Keratinocyte (primary cell): ENCODE measurements around the gene TMEM30A. TPM values are rescaled to one million over a fixed set of nuclear protein-coding genes. Genes with fewer than 3 reads are reported as not detected.

Source experiments
- DNase-seq: peaks from one replicate; pipeline ENCODE4 v3.0.0-alpha.2; 2011; ENCODE audit warnings: low read depth, missing footprints, low spot score
- FAIRE-seq: peaks from 2 replicates; lab custom pipeline; 2011; peaks lifted over from hg19 to GRCh38; lab: Jason Lieb, UNC
- H2AFZ ChIP-seq: 2 replicates; pipeline ENCODE4 v1.6.0; 2012; ENCODE audit warnings: low read length, control low read depth, inconsistent platforms; ENCODE audit not compliant: control insufficient read depth
- H3K27ac ChIP-seq: 2 replicates; pipeline ENCODE4 v1.5.1; 2011; ENCODE audit warnings: low read length; ENCODE audit not compliant: control insufficient read depth, insufficient read depth
- H3K27me3 ChIP-seq: 3 replicates; pipeline ENCODE4 v1.6.0; 2011; ENCODE audit warnings: low read length; ENCODE audit not compliant: control insufficient read depth, insufficient read depth; ENCODE audit errors: extremely low read depth
- H3K36me3 ChIP-seq, 2 experiments: 2 replicates in 1 of 2; 3 replicates in 1 of 2; pipeline ENCODE4 v1.5.1; 2011; ENCODE audit warnings: low read length in 2 of 2, mild to moderate bottlenecking in 1 of 2; ENCODE audit not compliant: control insufficient read depth in 2 of 2, insufficient read depth in 2 of 2; ENCODE audit errors: extremely low read depth in 1 of 2
- H3K4me1 ChIP-seq: 3 replicates; pipeline ENCODE4 v1.5.1; 2011; ENCODE audit warnings: low read length; ENCODE audit not compliant: control insufficient read depth, insufficient read depth; ENCODE audit errors: extremely low read depth
- H3K4me2 ChIP-seq: 3 replicates; pipeline ENCODE4 v1.6.0; 2011; ENCODE audit warnings: low read depth, low read length; ENCODE audit not compliant: control insufficient read depth, insufficient read depth; ENCODE audit errors: extremely low read depth
- H3K4me3 ChIP-seq, 3 experiments: fragments of 200-600 bp in 1 of 3; sonication (generic) in 1 of 3; 2 replicates in 2 of 3; 3 replicates in 1 of 3; pipeline ENCODE4 v1.5.1; 2011 to 2016; ENCODE audit warnings: low read length in 3 of 3, mild to moderate bottlenecking in 3 of 3, control low read depth in 2 of 3, inconsistent platforms in 1 of 3, low read depth in 1 of 3, mixed read lengths in 1 of 3, mixed run types in 1 of 3, moderate library complexity in 1 of 3; ENCODE audit not compliant: control insufficient read depth in 2 of 3, insufficient read depth in 2 of 3; ENCODE audit errors: extremely low read depth in 1 of 3
- H3K79me2 ChIP-seq: 2 replicates; pipeline ENCODE4 v1.6.0; 2012; ENCODE audit warnings: low read length; ENCODE audit not compliant: control insufficient read depth, insufficient read depth
- H3K9ac ChIP-seq: 3 replicates; pipeline ENCODE4 v1.6.0; 2011; ENCODE audit warnings: low read length; ENCODE audit not compliant: control insufficient read depth, insufficient read depth; ENCODE audit errors: extremely low read depth
- H3K9me1 ChIP-seq: 3 replicates; pipeline ENCODE4 v1.6.0; 2011; ENCODE audit warnings: low read length; ENCODE audit not compliant: control insufficient read depth, insufficient read depth; ENCODE audit errors: extremely low read depth
- H3K9me3 ChIP-seq: 2 replicates; pipeline ENCODE4 v1.5.1; 2012; ENCODE audit warnings: low read depth, low read length; ENCODE audit not compliant: control insufficient read depth
- H4K20me1 ChIP-seq: 3 replicates; pipeline ENCODE4 v1.6.0; 2011; ENCODE audit warnings: low read length; ENCODE audit not compliant: control insufficient read depth, insufficient read depth; ENCODE audit errors: extremely low read depth
- EZH2 ChIP-seq: IDR thresholded peaks from one replicate; pipeline ENCODE4 v1.6.1; 2012; ENCODE audit warnings: inconsistent platforms, mild to moderate bottlenecking, low read length, moderate library complexity
- dilution Hi-C: fragments of 300-500 bp; cut with MboI; formaldehyde crosslinking; loops from one replicate; pipeline ENCODE4 v1.7.0; 2020; ENCODE audit warnings: low sequenced_read_pairs; ENCODE audit not compliant: extremely low pct_ligation_motif_present
- polyA plus RNA-seq, 5 experiments: library from polyadenylated mRNA; depleted of rRNA in 3 of 5; stranded (reverse) in 3 of 5; stranded (forward) in 1 of 5; unstranded in 1 of 5; fragments of >200 nt; gene quantifications; 1 replicate in 1 of 5; 2 replicates in 3 of 5; 3 replicates in 1 of 5; pipeline versions ENCODE4 v1.2.1 to v1.2.3, GENCODE V29; 2011 to 2012; ENCODE audit warnings: missing spikeins in 2 of 5, low read depth in 1 of 5, low replicate concordance in 1 of 5
- TF ChIP-seq, protein P1 (sequence below), 3 experiments: IDR thresholded peaks in 1 of 3; conservative IDR thresholded peaks in 1 of 3; optimal IDR thresholded peaks in 1 of 3; 2 replicates in 2 of 3; 3 replicates in 1 of 3; pipeline versions ENCODE3 to v1.5.1; 2011; ENCODE audit warnings: low read length in 3 of 3, mild to moderate bottlenecking in 3 of 3, moderate library complexity in 2 of 3, control low read depth in 1 of 3, inconsistent platforms in 1 of 3; ENCODE audit not compliant: insufficient read depth in 2 of 3; ENCODE audit errors: extremely low read depth in 1 of 3

TMEM30A gene
- polyA plus RNA-seq, 1 donor (not counting 4 experiments of a cell fraction or from before 2014, with no cell fraction given), result 50.2 TPM

DNA sequence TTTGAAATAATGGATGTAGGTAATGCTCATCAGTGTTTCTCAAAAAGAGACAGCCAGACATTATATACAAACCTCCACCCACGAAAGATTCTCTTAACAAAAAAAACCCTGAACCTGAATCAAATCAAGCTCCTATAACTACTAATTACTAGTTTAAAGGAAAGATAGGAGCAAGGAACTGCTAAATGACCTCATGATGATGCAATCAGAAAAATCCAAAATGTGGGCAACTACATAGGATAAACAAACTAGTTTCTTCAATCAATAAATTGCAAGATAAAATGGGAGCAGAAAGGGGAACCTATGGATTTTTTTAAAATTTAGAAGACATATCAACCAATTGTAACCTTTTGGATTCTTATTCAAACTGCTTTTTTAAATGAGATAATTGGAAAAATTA is 43.2 kb upstream of the TMEM30A start:
- H2AFZ ChIP-seq, result no peak overlapping the region
- dilution Hi-C loops, result no loop called here

DNA sequence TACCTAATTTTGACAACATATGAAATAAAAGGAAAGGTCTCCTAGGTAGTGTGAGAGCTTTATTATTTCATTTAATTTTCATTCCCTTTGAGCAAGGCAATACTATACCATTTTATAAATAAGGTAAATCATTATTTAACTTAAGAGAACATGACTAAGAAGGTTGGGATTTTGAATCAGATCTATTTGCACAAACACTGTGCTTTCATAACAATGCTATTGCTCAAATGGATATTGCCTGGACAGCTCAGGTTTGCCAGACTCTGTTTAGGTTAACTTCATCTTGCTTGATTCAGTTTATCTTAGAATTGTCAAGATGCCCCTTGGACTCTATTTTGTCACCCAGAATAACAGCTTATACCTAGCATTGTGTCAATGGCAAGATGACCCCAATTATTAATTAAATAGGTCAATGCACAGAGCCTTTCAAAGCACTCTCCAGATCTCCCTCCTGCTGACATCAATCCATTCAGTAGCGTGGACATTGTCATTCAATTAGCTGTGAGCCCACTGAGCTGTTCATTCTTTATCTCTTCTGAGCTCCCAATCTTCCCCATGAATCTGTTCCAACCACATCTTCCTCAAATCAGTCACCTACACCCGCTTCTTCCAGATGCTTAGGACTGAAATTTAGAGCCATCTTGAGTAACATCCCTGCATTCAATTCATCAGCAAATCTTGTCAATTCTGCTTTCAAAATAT is 42.1 kb upstream of the TMEM30A start:
- dilution Hi-C loops, result no loop called here
- H3K9me3 ChIP-seq, result no peaks in the 10 kb centered on the region
- no peaks in the 10 kb centered on the region for H3K36me3 ChIP-seq
- no peak overlapping the region for H3K4me3 ChIP-seq
- H3K79me2 ChIP-seq, result no peaks in the 10 kb centered on the region
- no peaks in the 10 kb centered on the region for H4K20me1 ChIP-seq
- no peak overlapping the region for H3K9ac ChIP-seq
- no peak overlapping the region for H3K4me2 ChIP-seq
- H3K4me1 ChIP-seq, result no peaks in the 10 kb centered on the region
- H2AFZ ChIP-seq, result no peak overlapping the region
- DNase-seq (no peak), FAIRE-seq (no peak)
- no peaks in the 10 kb centered on the region for H3K27me3 ChIP-seq
- TF ChIP-seq EZH2, result no peak
- TF ChIP-seq, protein P1, sequence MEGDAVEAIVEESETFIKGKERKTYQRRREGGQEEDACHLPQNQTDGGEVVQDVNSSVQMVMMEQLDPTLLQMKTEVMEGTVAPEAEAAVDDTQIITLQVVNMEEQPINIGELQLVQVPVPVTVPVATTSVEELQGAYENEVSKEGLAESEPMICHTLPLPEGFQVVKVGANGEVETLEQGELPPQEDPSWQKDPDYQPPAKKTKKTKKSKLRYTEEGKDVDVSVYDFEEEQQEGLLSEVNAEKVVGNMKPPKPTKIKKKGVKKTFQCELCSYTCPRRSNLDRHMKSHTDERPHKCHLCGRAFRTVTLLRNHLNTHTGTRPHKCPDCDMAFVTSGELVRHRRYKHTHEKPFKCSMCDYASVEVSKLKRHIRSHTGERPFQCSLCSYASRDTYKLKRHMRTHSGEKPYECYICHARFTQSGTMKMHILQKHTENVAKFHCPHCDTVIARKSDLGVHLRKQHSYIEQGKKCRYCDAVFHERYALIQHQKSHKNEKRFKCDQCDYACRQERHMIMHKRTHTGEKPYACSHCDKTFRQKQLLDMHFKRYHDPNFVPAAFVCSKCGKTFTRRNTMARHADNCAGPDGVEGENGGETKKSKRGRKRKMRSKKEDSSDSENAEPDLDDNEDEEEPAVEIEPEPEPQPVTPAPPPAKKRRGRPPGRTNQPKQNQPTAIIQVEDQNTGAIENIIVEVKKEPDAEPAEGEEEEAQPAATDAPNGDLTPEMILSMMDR (optimal IDR thresholded peaks at IDR 0.05 in 1 of 3, IDR thresholded peaks at IDR 0.05 in 1 of 3, conservative IDR thresholded peaks at IDR 0.05 in 1 of 3; ENCODE audit: extremely low read depth in 1 of 3, insufficient read depth in 2 of 3, low read length in 3 of 3), result no peak
- no peak overlapping the region for H3K27ac ChIP-seq
- H3K9me1 ChIP-seq, result no peaks in the 10 kb centered on the region

More for the DNA sequence above, 43.2 kb upstream of the TMEM30A start:
- Histone ChIP-seq H3K9me3 (no peaks in the 10 kb centered on the region), H3K27ac (no peak overlapping the region), H3K79me2 (no peaks in the 10 kb centered on the region), H4K20me1 (no peaks in the 10 kb centered on the region), H3K27me3 (peaks cover 5% of the 10 kb centered on the region), H3K4me2 (no peak overlapping the region), H3K9me1 (no peaks in the 10 kb centered on the region), H3K9ac (no peak overlapping the region), H3K4me3 (no peak overlapping the region), H3K4me1 (no peaks in the 10 kb centered on the region), H3K36me3 (no peaks in the 10 kb centered on the region)
- TF ChIP-seq EZH2, result no peak
- TF ChIP-seq, protein P1 (optimal IDR thresholded peaks at IDR 0.05 in 1 of 3, IDR thresholded peaks at IDR 0.05 in 1 of 3, conservative IDR thresholded peaks at IDR 0.05 in 1 of 3; ENCODE audit: extremely low read depth in 1 of 3, insufficient read depth in 2 of 3, low read length in 3 of 3), result no peak
- no peak for DNase-seq
- FAIRE-seq, result no peak
